Activated T-cell treated with anti-CD3 and anti-CD28 coated beads for 24 hours (primary cell): ENCODE measurements around the gene RPL37.
"Not testable (repeated sequence)": the region's sequence is repeated elsewhere in the genome, so short reads cannot be mapped to it uniquely, and the experiment has no call there.

Experiments used
- DNase-seq: peaks from one replicate; pipeline ENCODE4 v3.0.0-alpha.2; 2020; ENCODE audit warnings: low read depth

RPL37 gene

GRCh38 chr5:40834849-40835787 lies at the start of gene RPL37:
TSS of gene RPL37 (minus strand) at chr5:40835222. CDS start at chr5:40835185, 37 bp downstream.
- DNase-seq: peak; percentile 90

DNA sequence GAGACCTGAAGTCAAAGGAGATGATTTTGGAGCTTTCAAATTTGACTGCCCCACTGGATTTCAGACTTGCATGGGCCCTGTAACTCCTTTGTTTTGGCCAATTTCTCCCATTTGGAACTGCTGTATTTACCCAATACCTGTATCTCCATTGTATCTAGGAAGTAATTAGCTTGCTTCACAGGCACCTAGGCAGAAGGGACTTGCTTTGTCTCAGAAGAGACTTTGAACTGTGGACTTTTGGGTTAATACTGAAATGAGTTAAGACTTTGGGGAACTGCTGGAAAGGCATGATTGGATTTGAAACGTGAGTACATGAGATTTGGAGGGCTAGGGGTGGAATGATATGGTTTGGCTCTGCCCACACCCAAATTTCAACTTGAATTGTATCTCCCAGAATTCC lies 48.0 kb upstream of the RPL37 start:
- DNase-seq: not testable (repeated sequence)

GRCh38 chr5:40882291-40882690 lies 47.3 kb upstream of the RPL37 start:
- DNase-seq: no peak

GRCh38 chr5:40879163-40879942 lies 44.3 kb upstream of the RPL37 start:
- no peak for DNase-seq

GRCh38 chr5:40877371-40877988 lies 42.5 kb upstream of the RPL37 start:
- no peak for DNase-seq

GRCh38 chr5:40875958-40876357 lies 40.9 kb upstream of the RPL37 start:
- DNase-seq: no peak

DNA sequence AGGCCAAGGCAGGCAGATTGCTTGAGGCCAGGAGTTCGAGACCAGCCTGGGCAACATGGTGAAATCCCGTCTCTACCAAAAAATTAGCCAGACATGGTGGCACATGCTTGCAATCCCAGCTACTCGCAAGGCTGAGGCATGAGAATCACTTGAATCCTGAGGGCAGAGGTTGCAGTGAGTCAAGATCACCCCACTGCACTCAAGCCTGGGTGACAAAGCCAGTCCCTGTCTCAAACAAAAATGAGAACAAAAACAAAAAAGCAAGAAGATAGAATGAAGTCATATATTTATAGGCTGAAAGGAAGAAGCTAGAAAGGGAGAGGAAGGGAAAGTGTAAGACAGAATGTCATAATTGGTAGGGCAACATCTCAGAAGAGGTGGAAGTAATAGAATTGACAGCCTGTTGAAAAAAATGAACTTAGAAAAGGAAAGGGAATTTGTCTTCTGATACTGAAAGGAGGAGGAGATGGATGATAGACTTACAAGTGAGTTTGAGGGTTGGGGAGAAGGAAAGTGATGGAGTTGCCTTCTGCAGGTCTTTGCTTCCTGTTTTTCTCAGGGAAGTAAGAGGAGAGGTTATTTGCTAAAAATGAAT lies 38.4 kb upstream of the RPL37 start:
- no peak for DNase-seq

DNA sequence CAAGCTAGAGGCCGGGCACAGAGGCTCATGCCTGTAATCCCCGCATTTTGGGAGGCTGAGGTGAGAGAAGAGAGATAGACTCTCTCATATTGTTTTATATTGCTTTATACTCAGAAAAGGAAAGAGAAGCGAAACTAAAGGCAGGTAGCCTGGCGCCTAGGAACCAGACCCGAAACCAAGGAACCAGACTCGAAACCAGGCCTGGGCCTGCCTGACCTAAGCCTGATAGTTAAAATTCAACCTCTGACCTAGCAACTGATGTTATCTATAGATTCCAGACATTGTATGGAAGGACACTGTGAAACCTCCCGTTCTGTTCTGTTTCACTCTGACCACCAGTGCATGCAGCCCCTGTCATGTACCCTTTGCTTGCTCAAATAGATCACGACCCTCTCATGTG lies 37.2 kb upstream of the RPL37 start:
- not testable (repeated sequence) for DNase-seq

DNA sequence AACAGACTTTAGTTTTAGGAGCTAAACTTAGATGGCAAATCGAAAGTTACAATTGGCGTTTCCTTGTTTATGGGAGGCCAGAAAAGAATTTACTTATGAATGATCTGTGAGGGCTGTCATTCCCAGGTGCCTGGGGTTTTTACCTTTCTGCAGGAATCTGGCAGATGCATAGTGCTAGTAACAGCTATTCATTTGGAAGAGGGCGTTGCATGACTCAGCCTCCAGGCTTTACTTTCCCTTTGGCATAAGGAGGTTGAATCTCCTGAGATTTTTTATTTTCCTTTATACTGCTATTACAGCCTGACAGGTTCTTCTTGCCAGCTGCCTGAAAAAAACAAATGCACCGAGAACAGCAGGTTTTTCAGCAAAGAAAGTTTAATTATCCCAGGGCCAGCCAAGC lies 36.2 kb upstream of the RPL37 start:
- DNase-seq: no peak

DNA sequence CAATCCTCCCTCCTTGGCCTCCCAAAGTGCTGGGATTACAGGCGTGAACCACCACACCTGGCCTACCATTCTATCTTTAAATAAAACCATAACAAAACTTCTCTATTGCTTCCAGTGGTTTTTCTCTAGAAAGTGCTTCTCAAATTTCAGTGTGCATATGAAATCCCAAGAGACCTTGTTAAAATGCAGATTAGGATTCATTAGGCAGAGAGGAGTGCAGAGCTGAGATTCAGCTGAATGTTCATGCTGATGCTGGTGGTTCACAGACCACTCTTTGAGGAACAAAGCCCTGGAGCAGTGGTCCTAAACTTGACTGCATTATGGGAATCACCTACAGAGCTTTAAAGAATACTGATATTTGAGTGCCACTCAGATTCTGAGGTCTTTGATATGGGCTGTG lies 34.4 kb upstream of the RPL37 start:
- no peak for DNase-seq

GRCh38 chr5:40866844-40867243 lies 31.8 kb upstream of the RPL37 start:
- no peak for DNase-seq

GRCh38 chr5:40865004-40865403 lies 30.0 kb upstream of the RPL37 start:
- not testable (repeated sequence) for DNase-seq

- no peak for DNase-seq
These were observed 25.7 kb upstream of the RPL37 start for GRCh38 chr5:40860711-40861110.

DNA sequence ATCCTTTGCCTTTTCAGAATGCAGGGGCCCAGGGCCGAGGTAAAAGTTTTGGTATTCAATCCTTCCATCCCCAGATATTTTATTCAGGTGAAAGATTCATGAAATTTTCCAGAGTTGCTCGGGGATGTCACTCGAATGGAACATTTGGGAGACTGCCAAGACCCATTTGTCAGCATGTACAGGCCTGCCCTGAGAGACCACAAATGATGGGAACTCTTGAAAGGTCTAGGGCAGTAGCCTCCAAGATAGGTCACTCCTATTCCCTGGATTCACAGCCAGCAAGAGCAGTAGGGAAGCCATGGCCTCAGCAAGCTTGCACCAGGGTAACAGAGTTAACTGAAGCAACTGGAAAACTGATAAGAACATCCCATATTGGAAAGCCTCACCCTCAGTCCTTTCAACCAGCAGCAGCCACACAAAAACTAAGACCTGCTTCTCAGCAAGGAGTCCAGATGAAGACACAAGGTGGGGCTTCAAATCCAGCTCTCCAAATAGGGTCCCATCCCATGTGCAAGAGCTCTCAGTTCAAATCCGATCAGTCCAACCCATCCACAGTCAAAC lies 18.7 kb upstream of the RPL37 start:
- no peak for DNase-seq

- no peak for DNase-seq
These were observed 12.5 kb upstream of the RPL37 start for GRCh38 chr5:40847525-40847924.

GRCh38 chr5:40846371-40846770 lies 11.3 kb upstream of the RPL37 start:
- DNase-seq: no peak

DNA sequence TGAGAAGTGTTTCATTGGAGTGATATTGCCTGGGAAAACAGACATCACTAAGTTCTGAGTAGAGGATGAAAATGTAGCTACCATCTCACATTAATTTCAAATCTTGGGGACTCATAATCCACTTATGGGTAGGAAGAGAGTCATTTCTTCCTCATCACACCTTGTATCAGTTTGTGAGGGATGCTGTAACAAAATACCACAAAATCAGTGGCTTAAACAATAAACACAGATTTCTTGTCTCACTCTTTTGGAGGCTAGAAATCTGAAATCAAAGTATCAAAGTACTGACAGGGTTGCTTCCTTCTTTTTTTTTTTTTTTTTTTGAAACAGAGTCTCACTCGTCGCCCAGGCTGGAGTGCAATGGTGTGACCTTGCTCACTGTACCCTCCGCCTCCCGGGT lies 9.5 kb upstream of the RPL37 start:
- DNase-seq: no peak

- no peak for DNase-seq
These were observed 7.3 kb upstream of the RPL37 start for GRCh38 chr5:40842351-40842750.

DNA sequence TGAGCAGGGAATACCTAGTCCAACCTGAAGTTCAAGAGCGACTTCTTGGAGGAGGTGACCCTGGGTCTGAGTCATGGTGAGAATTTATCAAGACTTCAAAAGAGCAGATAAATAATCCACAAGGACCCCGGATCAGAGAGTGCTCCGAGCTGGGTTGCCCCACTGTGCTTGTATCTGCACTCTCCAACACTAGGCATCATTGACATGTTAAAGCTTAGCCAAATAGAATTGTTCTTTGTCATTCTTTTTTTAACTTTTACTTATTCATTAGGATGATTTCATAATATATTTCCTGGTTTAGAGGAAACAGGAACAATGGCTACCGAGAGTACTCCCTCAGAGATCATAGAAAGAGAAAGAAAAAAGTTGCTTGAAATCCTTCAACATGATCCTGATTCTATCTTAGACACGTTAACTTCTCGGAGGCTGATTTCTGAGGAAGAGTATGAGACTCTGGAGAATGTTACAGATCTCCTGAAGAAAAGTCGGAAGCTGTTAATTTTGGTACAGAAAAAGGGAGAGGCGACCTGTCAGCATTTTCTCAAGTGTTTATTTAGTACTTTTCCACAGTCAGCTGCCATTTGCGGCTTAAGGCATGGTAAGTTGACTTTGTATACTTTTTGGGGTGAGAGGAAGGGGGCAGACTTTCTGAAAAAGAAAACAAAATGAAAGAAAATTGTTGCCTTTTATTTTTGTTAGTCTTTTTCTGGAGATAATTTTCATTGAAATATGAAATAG lies 6.2 kb upstream of the RPL37 start, which contains the start of gene CARD6:
Gene CARD6 (plus strand): TSS at position 300 of the 738 bp plus-strand sequence. CDS start 16 bp downstream, at position 316.
- DNase-seq: no peak

GRCh38 chr5:40838086-40838485 lies 3.1 kb upstream of the RPL37 start:
- DNase-seq: no peak

DNA sequence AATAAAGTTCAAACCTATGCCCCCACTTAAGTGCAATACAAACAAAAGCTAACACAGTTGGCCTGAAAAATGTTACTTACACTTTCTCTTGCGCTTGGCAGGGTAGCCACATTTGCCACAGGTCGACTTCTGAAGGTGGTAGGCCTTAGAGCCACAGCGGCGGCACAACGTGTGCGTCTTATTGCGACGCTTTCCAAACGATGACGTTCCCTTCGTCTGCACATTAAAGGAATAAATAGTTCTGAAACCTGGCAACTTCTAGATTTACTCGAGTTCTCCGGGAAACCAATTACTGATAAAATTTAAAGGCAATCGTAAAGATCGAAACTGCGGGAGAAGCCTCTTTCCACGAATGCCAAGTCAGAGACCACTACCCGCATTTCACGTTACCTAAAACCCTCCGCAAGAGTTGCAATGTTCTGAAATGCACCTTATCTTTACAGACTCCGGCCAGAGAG lies 602 bp downstream of the RPL37 start:
- no peak for DNase-seq
